Stimulated activated naive B cell treated with anti-CD40 and anti-IgM and Interleukin-4, amounts not matched to agents 10 μg/mL and 1 μg/mL and 100 μg/mL, for 72 hours (primary cell): ENCODE results near the gene ZFP36L1.
A peak's percentile ranks its signal among the peaks of the same experiment; 100 is the strongest.

Experiments
- ATAC-seq, 2 donors: fragments of 150-1000 bp; cut with Tn5 transposase; replicated peaks; 2 replicates each; pipeline ENCODE4 v1.10.0; 2021; ENCODE audit warnings: moderate library complexity in 1 of 2
- DNase-seq: peaks from one replicate; pipeline ENCODE4 v3.0.0; 2021
- H3K27ac Mint-ChIP-seq: one replicate; pipeline ENCODE4 v1.8.0; 2022; ENCODE audit warnings: mild to moderate bottlenecking, mixed read lengths
- H3K27me3 Mint-ChIP-seq, 2 donors: one replicate each; pipeline ENCODE4 v1.8.0; 2022; ENCODE audit warnings: mixed read lengths in 2 of 2
- H3K36me3 Mint-ChIP-seq, 2 donors: one replicate each; pipeline ENCODE4 v1.8.0; 2022; ENCODE audit warnings: mixed read lengths in 2 of 2, mild to moderate bottlenecking in 1 of 2
- H3K4me1 Mint-ChIP-seq, 2 donors: one replicate each; pipeline ENCODE4 v1.8.0; 2022; ENCODE audit warnings: mixed read lengths in 2 of 2, mild to moderate bottlenecking in 1 of 2
- H3K4me3 Mint-ChIP-seq, 2 donors: one replicate each; pipeline ENCODE4 v1.8.0; 2022; ENCODE audit warnings: mild to moderate bottlenecking in 2 of 2, mixed read lengths in 2 of 2, moderate library complexity in 1 of 2
- H3K9me3 Mint-ChIP-seq, 2 donors: one replicate each; pipeline ENCODE4 v1.8.0; 2022; ENCODE audit warnings: mixed read lengths in 2 of 2, mild to moderate bottlenecking in 1 of 2

ZFP36L1 gene

GRCh38 chr14:68792979-68793733 lies at the start of gene ZFP36L1:
TSS of gene ZFP36L1 (minus strand) at chr14:68793067. CDS start at chr14:68792938, 129 bp downstream.
- Mint-ChIP-seq H3K4me1 (peaks cover 49 to 86% of the 10 kb centered on the region in 2 donors), H3K27me3 (peaks cover 4 to 7% of the 10 kb centered on the region in 2 donors), H3K4me3 (peak within 1 kb of the TSS; percentile 96 to 99), H3K36me3 (peaks cover 60 to 70% of the 10 kb centered on the region in 2 donors), H3K27ac (peak within 1 kb of the TSS; percentile 100), H3K9me3 (peaks cover 0 to 2% of the 10 kb centered on the region in 2 donors)
- DNase-seq (peak; percentile 94), ATAC-seq (peak; percentile 38 to 44)

GRCh38 chr14:68842298-68842697 lies 49.4 kb upstream of the ZFP36L1 start:
- Mint-ChIP-seq H3K9me3 (peaks cover under 1 to 1% of the 10 kb centered on the region in 2 donors), H3K36me3 (no peaks in the 10 kb centered on the region), H3K27ac (no peak overlapping the region), H3K27me3 (peaks cover 0 to 4% of the 10 kb centered on the region in 2 donors), H3K4me1 (peaks cover 21 to 39% of the 10 kb centered on the region in 2 donors), H3K4me3 (no peak overlapping the region)
- ATAC-seq: no peak
- no peak for DNase-seq

- DNase-seq (no peak), ATAC-seq (no peak)
- Mint-ChIP-seq H3K9me3 (peaks cover 4 to 7% of the 10 kb centered on the region in 2 donors), H3K36me3 (peaks cover 0 to 5% of the 10 kb centered on the region in 2 donors), H3K4me1 (peaks cover 19 to 39% of the 10 kb centered on the region in 2 donors), H3K27me3 (peaks cover 0 to 4% of the 10 kb centered on the region in 2 donors), H3K4me3 (no peak overlapping the region), H3K27ac (no peak overlapping the region)
These were observed 48.3 kb upstream of the ZFP36L1 start for GRCh38 chr14:68841016-68841809.

GRCh38 chr14:68840454-68840853 lies 47.6 kb upstream of the ZFP36L1 start:
- ATAC-seq (peak; percentile 26 to 45), DNase-seq (no peak)
- Mint-ChIP-seq H3K4me1 (peaks cover 20 to 43% of the 10 kb centered on the region in 2 donors), H3K27ac (peak overlapping the region; percentile 51), H3K36me3 (peaks cover 0 to 8% of the 10 kb centered on the region in 2 donors), H3K4me3 (no peak overlapping the region), H3K27me3 (peaks cover 0 to 4% of the 10 kb centered on the region in 2 donors), H3K9me3 (peaks cover 8 to 12% of the 10 kb centered on the region in 2 donors)

GRCh38 chr14:68836082-68836481 lies 43.2 kb upstream of the ZFP36L1 start:
- no peak overlapping the region for H3K4me3 Mint-ChIP-seq
- ATAC-seq: no peak
- no peaks in the 10 kb centered on the region for H3K27me3 Mint-ChIP-seq
- peaks cover 0 to 8% of the 10 kb centered on the region in 2 donors for H3K36me3 Mint-ChIP-seq
- peaks cover 15 to 17% of the 10 kb centered on the region in 2 donors for H3K9me3 Mint-ChIP-seq
- no peak for DNase-seq
- peaks cover 10 to 26% of the 10 kb centered on the region in 2 donors for H3K4me1 Mint-ChIP-seq
- no peak overlapping the region for H3K27ac Mint-ChIP-seq

- Mint-ChIP-seq H3K27me3 (no peaks in the 10 kb centered on the region), H3K4me1 (peaks cover 6 to 18% of the 10 kb centered on the region in 2 donors), H3K4me3 (no peak overlapping the region), H3K9me3 (peaks cover 15 to 17% of the 10 kb centered on the region in 2 donors), H3K27ac (no peak overlapping the region), H3K36me3 (peaks cover 0 to 8% of the 10 kb centered on the region in 2 donors)
- no peak for DNase-seq
- peak; percentile 72 to 75 for ATAC-seq
These were observed 41.9 kb upstream of the ZFP36L1 start for GRCh38 chr14:68834816-68835215.

GRCh38 chr14:68828698-68829097 lies 35.8 kb upstream of the ZFP36L1 start:
- Mint-ChIP-seq H3K4me3 (no peak overlapping the region), H3K27me3 (no peaks in the 10 kb centered on the region), H3K4me1 (peaks cover 19 to 23% of the 10 kb centered on the region in 2 donors), H3K9me3 (peaks cover 5 to 6% of the 10 kb centered on the region in 2 donors), H3K36me3 (no peaks in the 10 kb centered on the region), H3K27ac (no peak overlapping the region)
- DNase-seq: no peak
- peak; percentile 51 to 63 for ATAC-seq

GRCh38 chr14:68825729-68826128 lies 32.9 kb upstream of the ZFP36L1 start:
- Mint-ChIP-seq H3K4me3 (no peak overlapping the region), H3K9me3 (no peaks in the 10 kb centered on the region), H3K27ac (no peak overlapping the region), H3K4me1 (peaks cover 41 to 53% of the 10 kb centered on the region in 2 donors), H3K27me3 (no peaks in the 10 kb centered on the region), H3K36me3 (no peaks in the 10 kb centered on the region)
- DNase-seq (no peak), ATAC-seq (no peak)

GRCh38 chr14:68824517-68825347 lies 31.9 kb upstream of the ZFP36L1 start:
- no peak for DNase-seq
- H3K27me3 Mint-ChIP-seq: no peaks in the 10 kb centered on the region
- no peak overlapping the region for H3K27ac Mint-ChIP-seq
- peak; percentile 29 to 41 for ATAC-seq
- H3K9me3 Mint-ChIP-seq: no peaks in the 10 kb centered on the region
- H3K4me1 Mint-ChIP-seq: peaks cover 50 to 63% of the 10 kb centered on the region in 2 donors
- H3K4me3 Mint-ChIP-seq: peak overlapping the region in 1 of 2 donors; percentile 32
- no peaks in the 10 kb centered on the region for H3K36me3 Mint-ChIP-seq

GRCh38 chr14:68824207-68824516 lies 31.3 kb upstream of the ZFP36L1 start:
- Mint-ChIP-seq H3K4me3 (peak overlapping the region; percentile 6 to 32), H3K36me3 (no peaks in the 10 kb centered on the region), H3K4me1 (peaks cover 56 to 68% of the 10 kb centered on the region in 2 donors), H3K27me3 (no peaks in the 10 kb centered on the region), H3K9me3 (no peaks in the 10 kb centered on the region), H3K27ac (peak overlapping the region; percentile 34)
- ATAC-seq (no peak), DNase-seq (no peak)

- no peaks in the 10 kb centered on the region for H3K36me3 Mint-ChIP-seq
- ATAC-seq (no peak), DNase-seq (no peak)
- H3K9me3 Mint-ChIP-seq: no peaks in the 10 kb centered on the region
- peaks cover 54 to 68% of the 10 kb centered on the region in 2 donors for H3K4me1 Mint-ChIP-seq
- peak overlapping the region; percentile 34 for H3K27ac Mint-ChIP-seq
- H3K27me3 Mint-ChIP-seq: no peaks in the 10 kb centered on the region
- H3K4me3 Mint-ChIP-seq: peak overlapping the region in 1 of 2 donors; percentile 6
These were observed 30.8 kb upstream of the ZFP36L1 start for GRCh38 chr14:68823434-68824206.

GRCh38 chr14:68822926-68823325 lies 30.1 kb upstream of the ZFP36L1 start:
- Mint-ChIP-seq H3K4me3 (no peak overlapping the region), H3K4me1 (peaks cover 56 to 70% of the 10 kb centered on the region in 2 donors), H3K27me3 (no peaks in the 10 kb centered on the region), H3K36me3 (no peaks in the 10 kb centered on the region), H3K27ac (peak overlapping the region; percentile 48), H3K9me3 (no peaks in the 10 kb centered on the region)
- ATAC-seq (no peak), DNase-seq (no peak)

- H3K27ac Mint-ChIP-seq: peak overlapping the region; percentile 84
- DNase-seq (no peak), ATAC-seq (peak; percentile 66 to 67)
- H3K36me3 Mint-ChIP-seq: no peaks in the 10 kb centered on the region
- no peak overlapping the region for H3K4me3 Mint-ChIP-seq
- no peaks in the 10 kb centered on the region for H3K27me3 Mint-ChIP-seq
- H3K4me1 Mint-ChIP-seq: peaks cover 64 to 78% of the 10 kb centered on the region in 2 donors
- no peaks in the 10 kb centered on the region for H3K9me3 Mint-ChIP-seq
These were observed 29.3 kb upstream of the ZFP36L1 start for GRCh38 chr14:68822132-68822651.
